Measurements from ENCODE around the gene NEDD4L. TPM values are rescaled to one million over a fixed set of nuclear protein-coding genes. Genes with fewer than 3 reads are reported as not detected.

The NEDD4L gene
- total and polyA plus RNA-seq, 2 experiments from 2014 or later, result 36.2 to 72.3 TPM

DNA sequence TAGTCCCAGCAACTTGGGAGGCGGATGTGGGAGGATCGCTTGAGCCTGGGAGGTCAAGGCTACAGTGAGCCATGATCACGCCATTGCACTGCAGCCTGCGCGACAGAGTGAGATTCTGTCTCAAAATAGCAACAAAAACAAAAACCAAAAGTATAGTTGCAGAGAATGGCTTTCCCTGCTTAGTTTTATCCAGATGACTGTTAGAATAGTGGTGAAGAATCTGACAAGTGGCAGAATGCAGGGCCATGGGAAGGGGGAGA lies 53.8 kb downstream of the NEDD4L start (continued):
- TF ChIP-seq, protein P1, sequence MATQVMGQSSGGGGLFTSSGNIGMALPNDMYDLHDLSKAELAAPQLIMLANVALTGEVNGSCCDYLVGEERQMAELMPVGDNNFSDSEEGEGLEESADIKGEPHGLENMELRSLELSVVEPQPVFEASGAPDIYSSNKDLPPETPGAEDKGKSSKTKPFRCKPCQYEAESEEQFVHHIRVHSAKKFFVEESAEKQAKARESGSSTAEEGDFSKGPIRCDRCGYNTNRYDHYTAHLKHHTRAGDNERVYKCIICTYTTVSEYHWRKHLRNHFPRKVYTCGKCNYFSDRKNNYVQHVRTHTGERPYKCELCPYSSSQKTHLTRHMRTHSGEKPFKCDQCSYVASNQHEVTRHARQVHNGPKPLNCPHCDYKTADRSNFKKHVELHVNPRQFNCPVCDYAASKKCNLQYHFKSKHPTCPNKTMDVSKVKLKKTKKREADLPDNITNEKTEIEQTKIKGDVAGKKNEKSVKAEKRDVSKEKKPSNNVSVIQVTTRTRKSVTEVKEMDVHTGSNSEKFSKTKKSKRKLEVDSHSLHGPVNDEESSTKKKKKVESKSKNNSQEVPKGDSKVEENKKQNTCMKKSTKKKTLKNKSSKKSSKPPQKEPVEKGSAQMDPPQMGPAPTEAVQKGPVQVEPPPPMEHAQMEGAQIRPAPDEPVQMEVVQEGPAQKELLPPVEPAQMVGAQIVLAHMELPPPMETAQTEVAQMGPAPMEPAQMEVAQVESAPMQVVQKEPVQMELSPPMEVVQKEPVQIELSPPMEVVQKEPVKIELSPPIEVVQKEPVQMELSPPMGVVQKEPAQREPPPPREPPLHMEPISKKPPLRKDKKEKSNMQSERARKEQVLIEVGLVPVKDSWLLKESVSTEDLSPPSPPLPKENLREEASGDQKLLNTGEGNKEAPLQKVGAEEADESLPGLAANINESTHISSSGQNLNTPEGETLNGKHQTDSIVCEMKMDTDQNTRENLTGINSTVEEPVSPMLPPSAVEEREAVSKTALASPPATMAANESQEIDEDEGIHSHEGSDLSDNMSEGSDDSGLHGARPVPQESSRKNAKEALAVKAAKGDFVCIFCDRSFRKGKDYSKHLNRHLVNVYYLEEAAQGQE (IDR thresholded peaks at IDR 0.05; ENCODE audit: unreplicated experiment), result no peak
- no peak for TF ChIP-seq EZH2phosphoT487 (IDR thresholded peaks at IDR 0.05; ENCODE audit: unreplicated experiment)
- TF ChIP-seq CREB1 (CRISPR knock-in tag; IDR thresholded peaks at IDR 0.05; ENCODE audit: low read depth), result no peak
- no peak for TF ChIP-seq ZNF331 (CRISPR knock-in tag; IDR thresholded peaks at IDR 0.05; ENCODE audit: low read depth)
- TF ChIP-seq POLR2AphosphoS5 (IDR thresholded peaks at IDR 0.05; ENCODE audit: low read depth), result no peak

DNA sequence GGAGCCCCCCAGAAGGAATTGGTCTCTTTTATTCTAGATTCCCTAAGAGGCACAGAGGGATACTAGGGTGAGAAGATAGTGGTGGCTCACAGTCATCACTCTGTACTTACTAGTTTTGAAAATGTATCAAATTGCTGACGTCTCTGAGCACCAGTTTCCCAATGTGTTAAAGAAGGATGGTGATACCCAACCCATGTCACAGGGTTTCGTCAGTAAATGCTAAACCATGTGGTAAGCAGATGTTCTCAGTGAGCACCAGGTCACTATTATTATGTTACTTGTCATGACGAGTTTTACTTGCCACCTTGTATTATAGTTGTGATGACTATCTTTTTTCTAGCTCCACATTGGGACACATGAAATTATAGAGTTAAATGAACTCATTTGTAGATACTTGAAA lies 54.7 kb downstream of the NEDD4L start:
- ATAC-seq, result no peak
- no peaks in the 10 kb centered on the region for H3K27me3 ChIP-seq (ENCODE audit: insufficient read depth)
- H3K36me3 ChIP-seq (ENCODE audit: insufficient read depth), result no peaks in the 10 kb centered on the region
- H3K4me1 ChIP-seq (ENCODE audit: insufficient read depth), result peaks cover 67% of the 10 kb centered on the region
- TF ChIP-seq, protein P2, sequence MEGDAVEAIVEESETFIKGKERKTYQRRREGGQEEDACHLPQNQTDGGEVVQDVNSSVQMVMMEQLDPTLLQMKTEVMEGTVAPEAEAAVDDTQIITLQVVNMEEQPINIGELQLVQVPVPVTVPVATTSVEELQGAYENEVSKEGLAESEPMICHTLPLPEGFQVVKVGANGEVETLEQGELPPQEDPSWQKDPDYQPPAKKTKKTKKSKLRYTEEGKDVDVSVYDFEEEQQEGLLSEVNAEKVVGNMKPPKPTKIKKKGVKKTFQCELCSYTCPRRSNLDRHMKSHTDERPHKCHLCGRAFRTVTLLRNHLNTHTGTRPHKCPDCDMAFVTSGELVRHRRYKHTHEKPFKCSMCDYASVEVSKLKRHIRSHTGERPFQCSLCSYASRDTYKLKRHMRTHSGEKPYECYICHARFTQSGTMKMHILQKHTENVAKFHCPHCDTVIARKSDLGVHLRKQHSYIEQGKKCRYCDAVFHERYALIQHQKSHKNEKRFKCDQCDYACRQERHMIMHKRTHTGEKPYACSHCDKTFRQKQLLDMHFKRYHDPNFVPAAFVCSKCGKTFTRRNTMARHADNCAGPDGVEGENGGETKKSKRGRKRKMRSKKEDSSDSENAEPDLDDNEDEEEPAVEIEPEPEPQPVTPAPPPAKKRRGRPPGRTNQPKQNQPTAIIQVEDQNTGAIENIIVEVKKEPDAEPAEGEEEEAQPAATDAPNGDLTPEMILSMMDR (conservative IDR thresholded peaks at IDR 0.05; ENCODE audit: low read depth in 2 of 2), result no peak
- no peak for TF ChIP-seq STAT1 (IDR thresholded peaks at IDR 0.05; ENCODE audit: unreplicated experiment)
- TF ChIP-seq EZH2 (IDR thresholded peaks at IDR 0.05; ENCODE audit: low read depth, unreplicated experiment), result no peak
- no peak for TF ChIP-seq ZNF331 (CRISPR knock-in tag; IDR thresholded peaks at IDR 0.05; ENCODE audit: low read depth)
- no peak for TF ChIP-seq NANOG (IDR thresholded peaks at IDR 0.05; ENCODE audit: borderline replicate concordance)
- TF ChIP-seq, protein P3, sequence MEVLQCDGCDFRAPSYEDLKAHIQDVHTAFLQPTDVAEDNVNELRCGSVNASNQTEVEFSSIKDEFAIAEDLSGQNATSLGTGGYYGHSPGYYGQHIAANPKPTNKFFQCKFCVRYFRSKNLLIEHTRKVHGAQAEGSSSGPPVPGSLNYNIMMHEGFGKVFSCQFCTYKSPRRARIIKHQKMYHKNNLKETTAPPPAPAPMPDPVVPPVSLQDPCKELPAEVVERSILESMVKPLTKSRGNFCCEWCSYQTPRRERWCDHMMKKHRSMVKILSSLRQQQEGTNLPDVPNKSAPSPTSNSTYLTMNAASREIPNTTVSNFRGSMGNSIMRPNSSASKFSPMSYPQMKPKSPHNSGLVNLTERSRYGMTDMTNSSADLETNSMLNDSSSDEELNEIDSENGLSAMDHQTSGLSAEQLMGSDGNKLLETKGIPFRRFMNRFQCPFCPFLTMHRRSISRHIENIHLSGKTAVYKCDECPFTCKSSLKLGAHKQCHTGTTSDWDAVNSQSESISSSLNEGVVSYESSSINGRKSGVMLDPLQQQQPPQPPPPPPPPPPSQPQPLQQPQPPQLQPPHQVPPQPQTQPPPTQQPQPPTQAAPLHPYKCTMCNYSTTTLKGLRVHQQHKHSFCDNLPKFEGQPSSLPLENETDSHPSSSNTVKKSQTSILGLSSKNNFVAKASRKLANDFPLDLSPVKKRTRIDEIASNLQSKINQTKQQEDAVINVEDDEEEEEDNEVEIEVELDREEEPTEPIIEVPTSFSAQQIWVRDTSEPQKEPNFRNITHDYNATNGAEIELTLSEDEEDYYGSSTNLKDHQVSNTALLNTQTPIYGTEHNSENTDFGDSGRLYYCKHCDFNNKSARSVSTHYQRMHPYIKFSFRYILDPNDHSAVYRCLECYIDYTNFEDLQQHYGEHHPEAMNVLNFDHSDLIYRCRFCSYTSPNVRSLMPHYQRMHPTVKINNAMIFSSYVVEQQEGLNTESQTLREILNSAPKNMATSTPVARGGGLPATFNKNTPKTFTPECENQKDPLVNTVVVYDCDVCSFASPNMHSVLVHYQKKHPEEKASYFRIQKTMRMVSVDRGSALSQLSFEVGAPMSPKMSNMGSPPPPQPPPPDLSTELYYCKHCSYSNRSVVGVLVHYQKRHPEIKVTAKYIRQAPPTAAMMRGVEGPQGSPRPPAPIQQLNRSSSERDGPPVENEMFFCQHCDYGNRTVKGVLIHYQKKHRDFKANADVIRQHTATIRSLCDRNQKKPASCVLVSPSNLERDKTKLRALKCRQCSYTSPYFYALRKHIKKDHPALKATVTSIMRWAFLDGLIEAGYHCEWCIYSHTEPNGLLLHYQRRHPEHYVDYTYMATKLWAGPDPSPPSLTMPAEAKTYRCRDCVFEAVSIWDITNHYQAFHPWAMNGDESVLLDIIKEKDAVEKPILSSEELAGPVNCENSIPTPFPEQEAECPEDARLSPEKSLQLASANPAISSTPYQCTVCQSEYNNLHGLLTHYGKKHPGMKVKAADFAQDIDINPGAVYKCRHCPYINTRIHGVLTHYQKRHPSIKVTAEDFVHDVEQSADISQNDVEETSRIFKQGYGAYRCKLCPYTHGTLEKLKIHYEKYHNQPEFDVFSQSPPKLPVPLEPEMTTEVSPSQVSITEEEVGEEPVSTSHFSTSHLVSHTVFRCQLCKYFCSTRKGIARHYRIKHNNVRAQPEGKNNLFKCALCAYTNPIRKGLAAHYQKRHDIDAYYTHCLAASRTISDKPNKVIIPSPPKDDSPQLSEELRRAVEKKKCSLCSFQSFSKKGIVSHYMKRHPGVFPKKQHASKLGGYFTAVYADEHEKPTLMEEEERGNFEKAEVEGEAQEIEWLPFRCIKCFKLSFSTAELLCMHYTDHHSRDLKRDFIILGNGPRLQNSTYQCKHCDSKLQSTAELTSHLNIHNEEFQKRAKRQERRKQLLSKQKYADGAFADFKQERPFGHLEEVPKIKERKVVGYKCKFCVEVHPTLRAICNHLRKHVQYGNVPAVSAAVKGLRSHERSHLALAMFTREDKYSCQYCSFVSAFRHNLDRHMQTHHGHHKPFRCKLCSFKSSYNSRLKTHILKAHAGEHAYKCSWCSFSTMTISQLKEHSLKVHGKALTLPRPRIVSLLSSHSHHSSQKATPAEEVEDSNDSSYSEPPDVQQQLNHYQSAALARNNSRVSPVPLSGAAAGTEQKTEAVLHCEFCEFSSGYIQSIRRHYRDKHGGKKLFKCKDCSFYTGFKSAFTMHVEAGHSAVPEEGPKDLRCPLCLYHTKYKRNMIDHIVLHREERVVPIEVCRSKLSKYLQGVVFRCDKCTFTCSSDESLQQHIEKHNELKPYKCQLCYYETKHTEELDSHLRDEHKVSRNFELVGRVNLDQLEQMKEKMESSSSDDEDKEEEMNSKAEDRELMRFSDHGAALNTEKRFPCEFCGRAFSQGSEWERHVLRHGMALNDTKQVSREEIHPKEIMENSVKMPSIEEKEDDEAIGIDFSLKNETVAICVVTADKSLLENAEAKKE (CRISPR knock-in tag; IDR thresholded peaks at IDR 0.05), result no peak
- no peak for TF ChIP-seq CREB1 (CRISPR knock-in tag; IDR thresholded peaks at IDR 0.05; ENCODE audit: low read depth)
- no peak for TF ChIP-seq EZH2phosphoT487 (IDR thresholded peaks at IDR 0.05; ENCODE audit: unreplicated experiment)
- peaks cover 2% of the 10 kb centered on the region for H3K27me3 Mint-ChIP-seq (ENCODE audit: insufficient read depth, low read depth, poor library complexity)
- peaks cover 6% of the 10 kb centered on the region for H4K20me1 ChIP-seq (replicated peaks; ENCODE audit: insufficient read depth)
- H2AFZ ChIP-seq, result no peak overlapping the region
- H3K4me3 ChIP-seq, result no peak overlapping the region
- H3K4me1 Mint-ChIP-seq, result peaks cover 68% of the 10 kb centered on the region
- H3K36me3 Mint-ChIP-seq (ENCODE audit: low read depth), result no peaks in the 10 kb centered on the region
- no peaks in the 10 kb centered on the region for H3K9me2 ChIP-seq (ENCODE audit: insufficient read depth)
- DNase-seq (ENCODE audit: low spot score), result no peak
- no peak overlapping the region for H3K4me3 Mint-ChIP-seq
- 0 out of 2 replicates have a peak, but pooled peaks cover 4% of the 10 kb centered on the region for H3F3A ChIP-seq (replicated peaks; ENCODE audit: low read depth)
- H3K79me2 ChIP-seq (replicated peaks; ENCODE audit: insufficient read depth), result peaks cover 94% of the 10 kb centered on the region
- no peak overlapping the region for H3K4me2 ChIP-seq
- no peak overlapping the region; the same call in 1 of the 2 replicates for H3K27ac Mint-ChIP-seq
- H3K9me3 Mint-ChIP-seq, result no peaks in the 10 kb centered on the region
- H3K27ac ChIP-seq (ENCODE audit: low read depth), result 0 out of 2 replicates have a peak overlapping the region, but pooled peaks have one; percentile 33
